Measurements from ENCODE around the gene OR51S1. TPM values are rescaled to one million over a fixed set of nuclear protein-coding genes. Genes with fewer than 3 reads are reported as not detected.
"Not testable (repeated sequence)": the region's sequence is repeated elsewhere in the genome, so short reads cannot be mapped to it uniquely, and the experiment has no call there.

OR51S1 gene
- total RNA-seq, 1 donor from 2014 or later, result not detected

DNA sequence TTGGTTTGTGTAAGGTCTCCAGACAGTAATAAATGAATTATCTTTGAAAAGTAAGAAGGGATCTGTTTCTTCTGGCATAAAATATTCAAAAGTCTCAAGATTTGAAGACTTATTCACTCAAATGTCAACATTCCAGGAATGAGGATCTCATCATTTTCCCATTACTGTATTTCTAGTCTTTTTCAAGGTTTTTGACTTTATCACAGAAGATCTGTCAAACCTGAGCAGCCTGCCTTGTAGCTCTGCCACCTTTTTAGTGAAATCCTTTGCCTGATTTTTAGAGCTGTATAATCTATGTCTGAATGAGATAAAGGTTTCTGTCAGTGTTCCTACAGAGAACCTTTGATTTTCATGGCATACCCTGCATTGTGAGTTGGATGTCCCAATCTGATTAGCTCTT lies 23.9 kb downstream of the OR51S1 start:
- intact Hi-C loops (cut with DNase I), result no loop called here
- ATAC-seq, result no peak
- no peak for DNase-seq (ENCODE audit: low spot score)

GRCh38 chr11:4821021-4821420 lies 28.0 kb downstream of the OR51S1 start, which contains the start of gene OR51F2:
TSS of gene OR51F2 (plus strand) at chr11:4821321. CDS start at chr11:4821422, 101 bp downstream.
- ATAC-seq (no peak), DNase-seq (ENCODE audit: low spot score) (no peak)
- intact Hi-C loops (cut with DNase I), result no loop called here

- DNase-seq (ENCODE audit: low spot score) (no peak), ATAC-seq (no peak)
- intact Hi-C loops (cut with DNase I), result no loop called here
Measured at GRCh38 chr11:4809246-4809645, 39.8 kb downstream of the OR51S1 start.

DNA sequence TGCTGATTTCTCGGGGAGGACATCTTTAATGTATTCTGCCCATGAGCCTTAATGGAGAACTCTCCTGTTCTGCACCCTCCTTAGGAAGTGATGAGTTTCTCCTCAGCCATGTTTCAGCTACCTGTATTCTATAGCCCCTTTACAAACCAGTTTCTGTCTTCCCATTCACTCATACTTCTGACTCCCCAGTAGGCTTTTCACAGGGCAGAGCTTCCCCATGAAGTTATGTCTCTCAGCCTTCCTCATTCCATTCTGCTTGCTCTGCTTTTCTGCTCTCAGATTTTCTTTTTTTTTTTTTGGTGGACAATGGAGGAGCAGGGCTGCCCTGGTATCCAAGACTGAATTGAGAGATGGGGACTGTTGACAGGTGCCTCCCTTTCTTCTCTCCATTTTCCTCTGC lies 40.5 kb downstream of the OR51S1 start:
- intact Hi-C loops (cut with DNase I), result no loop called here
- DNase-seq (ENCODE audit: low spot score), result no peak
- ATAC-seq, result no peak

GRCh38 chr11:4804280-4804679 lies 44.7 kb downstream of the OR51S1 start, which contains the start of gene OR52R1:
TSS of gene OR52R1 (minus strand) at chr11:4804380. CDS start at chr11:4804380, 0 bp downstream.
- no peak for DNase-seq (ENCODE audit: low spot score)
- intact Hi-C loops (cut with DNase I), result no loop called here
- no peak for ATAC-seq

- DNase-seq (ENCODE audit: low spot score); intact Hi-C loops (cut with DNase I); ATAC-seq: not testable (repeated sequence)
Measured at GRCh38 chr11:4801316-4801715, 47.7 kb downstream of the OR51S1 start.

DNA sequence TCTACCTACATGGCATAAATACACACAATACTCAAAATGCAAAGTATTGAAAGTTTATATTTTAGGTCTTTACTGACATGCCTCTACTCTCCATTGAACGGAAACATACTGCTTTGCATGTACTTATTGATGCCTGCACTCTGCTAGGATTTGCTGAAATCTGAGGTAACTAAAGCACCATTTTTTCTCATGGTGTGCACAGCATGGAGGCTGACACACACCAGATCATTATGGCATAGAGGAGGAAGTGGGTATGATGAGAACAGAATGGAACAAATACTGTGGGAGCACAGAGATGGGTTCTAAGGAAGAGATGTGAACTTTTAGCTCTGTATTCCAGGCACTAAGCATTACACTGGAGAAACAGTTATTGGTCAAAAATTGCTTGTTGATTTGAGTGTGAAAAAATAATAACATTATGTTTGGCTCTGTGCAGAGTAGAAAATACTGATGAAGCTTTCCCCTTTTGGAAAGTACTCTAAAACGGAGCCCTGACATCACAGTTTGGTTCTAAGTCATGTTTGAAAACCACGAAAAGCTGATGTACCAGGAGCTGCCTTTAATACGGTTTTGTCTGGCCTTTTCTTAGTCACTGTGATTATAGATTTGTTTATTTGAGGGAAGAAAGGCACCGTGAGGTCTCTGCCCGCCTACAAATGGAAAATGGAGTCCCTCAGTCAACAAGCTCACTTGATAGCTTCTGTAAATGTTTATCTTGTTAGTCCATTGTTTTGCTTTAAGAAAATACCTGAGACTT lies 50.4 kb downstream of the OR51S1 start:
- DNase-seq (ENCODE audit: low spot score) (no peak), ATAC-seq (no peak)
- intact Hi-C loops (cut with DNase I), result no loop called here

Other genes with a start within 250 kb of the OR51S1 start
- 14.2 TPM for gene TRIM68, start 241.0 kb downstream of the OR51S1 start, total RNA-seq
- not detected for gene OR51D1, start 211.7 kb downstream of the OR51S1 start, total RNA-seq
- 1.4 TPM for gene OR51E1, start 205.2 kb downstream of the OR51S1 start, total RNA-seq
- gene OR51E2, start 151.4 kb downstream of the OR51S1 start, total RNA-seq, result 0.45 TPM
- not detected for gene MMP26, start 144.4 kb downstream of the OR51S1 start, total RNA-seq
- not detected for gene OR51F1, start 79.3 kb downstream of the OR51S1 start, total RNA-seq
- gene OR52R1, start 44.8 kb downstream of the OR51S1 start, total RNA-seq, result not detected
- gene OR51F2, start 27.9 kb downstream of the OR51S1 start, total RNA-seq, result not detected
- gene OR51T1, start 32.7 kb upstream of the OR51S1 start, total RNA-seq, result not detected
- not detected for gene OR51A7, start 54.6 kb upstream of the OR51S1 start, total RNA-seq
- gene OR51G2, start 70.1 kb upstream of the OR51S1 start, total RNA-seq, result not detected
- not detected for gene OR51G1, start 75.1 kb upstream of the OR51S1 start, total RNA-seq
- not detected for gene OR51A4, start 98.4 kb upstream of the OR51S1 start, total RNA-seq
- not detected for gene OR51A2, start 106.5 kb upstream of the OR51S1 start, total RNA-seq
- not detected for gene OR51L1, start 145.6 kb upstream of the OR51S1 start, total RNA-seq
- gene OR52J3, start 197.3 kb upstream of the OR51S1 start, total RNA-seq, result not detected
- gene OR52E2, start 210.4 kb upstream of the OR51S1 start, total RNA-seq, result not detected
- not detected for gene OR52E1, start 220.4 kb upstream of the OR51S1 start, total RNA-seq